Uterus (tissue), 2 donors: ENCODE measurements around the gene TIPARP.

Source experiments
- CTCF ChIP-seq, 4 experiments: fragments of 200-600 bp in 2 of 4; fragments of 450-650 bp in 2 of 4; sonication (generic) in 2 of 4; IDR thresholded peaks; one replicate each; pipeline ENCODE4 v1.5.1; 2016 to 2019; ENCODE audit warnings: antibody characterized with exemption in 4 of 4, mild to moderate bottlenecking in 2 of 4, moderate library complexity in 1 of 4
- POLR2A ChIP-seq, 2 donors: fragments of 450-650 bp; IDR thresholded peaks; one replicate each; pipeline ENCODE4 v1.6.1; 2016; ENCODE audit warnings: antibody characterized with exemption in 2 of 2, mild to moderate bottlenecking in 1 of 2, moderate library complexity in 1 of 2

- TF ChIP-seq CTCF (IDR thresholded peaks at IDR 0.05) (no peak), POLR2A (IDR thresholded peaks at IDR 0.05) (no peak)
Measured at GRCh38 chr3:156654834-156655233, 19.6 kb upstream of the TIPARP start.
